Epithelial cell of proximal tubule (primary cell): ENCODE measurements around the gene KLF2. TPM values are rescaled to one million over a fixed set of nuclear protein-coding genes. Genes with fewer than 3 reads are reported as not detected.

Experiments
- DNase-seq: peaks from one replicate; pipeline ENCODE4 v3.0.0-alpha.2; 2011; ENCODE audit warnings: low read depth
- H3K4me3 ChIP-seq: 2 replicates; pipeline ENCODE4 v1.5.1; 2011; ENCODE audit warnings: low read depth, mild to moderate bottlenecking, low read length
- total RNA-seq: library from RNA; depleted of rRNA; stranded (reverse); fragments of >200 nt; gene quantifications from 2 replicates; pipeline ENCODE4 v1.2.3, GENCODE V29; 2015
- TF ChIP-seq, protein P1 (sequence below): conservative IDR thresholded peaks from 2 replicates; pipeline ENCODE4 v1.5.1; 2012; ENCODE audit warnings: low read depth, mild to moderate bottlenecking, low read length

The KLF2 gene
- total RNA-seq, 1 donor from 2014 or later: 1.3 TPM

DNA sequence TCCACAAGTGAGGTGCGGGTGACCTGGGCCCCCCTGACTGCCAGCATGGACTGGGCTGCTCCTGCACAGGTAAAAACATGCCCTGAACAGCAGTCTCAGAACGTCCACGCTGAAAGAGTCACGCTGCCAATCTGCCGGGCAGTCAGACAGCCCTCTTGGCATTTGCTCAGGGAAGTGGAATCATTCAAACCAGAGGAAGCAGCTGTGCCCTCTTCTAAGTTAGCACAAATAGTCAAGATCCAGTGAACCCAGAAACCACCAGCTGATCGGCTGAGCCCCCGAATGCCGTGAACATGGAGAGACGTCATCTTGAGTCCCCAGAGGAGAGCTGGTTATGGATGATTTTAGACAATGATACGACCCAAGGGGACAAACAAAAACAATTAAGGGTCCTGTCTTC is 34.4 kb downstream of the KLF2 start:
- no peak overlapping the region for H3K4me3 ChIP-seq
- TF ChIP-seq, protein P1, sequence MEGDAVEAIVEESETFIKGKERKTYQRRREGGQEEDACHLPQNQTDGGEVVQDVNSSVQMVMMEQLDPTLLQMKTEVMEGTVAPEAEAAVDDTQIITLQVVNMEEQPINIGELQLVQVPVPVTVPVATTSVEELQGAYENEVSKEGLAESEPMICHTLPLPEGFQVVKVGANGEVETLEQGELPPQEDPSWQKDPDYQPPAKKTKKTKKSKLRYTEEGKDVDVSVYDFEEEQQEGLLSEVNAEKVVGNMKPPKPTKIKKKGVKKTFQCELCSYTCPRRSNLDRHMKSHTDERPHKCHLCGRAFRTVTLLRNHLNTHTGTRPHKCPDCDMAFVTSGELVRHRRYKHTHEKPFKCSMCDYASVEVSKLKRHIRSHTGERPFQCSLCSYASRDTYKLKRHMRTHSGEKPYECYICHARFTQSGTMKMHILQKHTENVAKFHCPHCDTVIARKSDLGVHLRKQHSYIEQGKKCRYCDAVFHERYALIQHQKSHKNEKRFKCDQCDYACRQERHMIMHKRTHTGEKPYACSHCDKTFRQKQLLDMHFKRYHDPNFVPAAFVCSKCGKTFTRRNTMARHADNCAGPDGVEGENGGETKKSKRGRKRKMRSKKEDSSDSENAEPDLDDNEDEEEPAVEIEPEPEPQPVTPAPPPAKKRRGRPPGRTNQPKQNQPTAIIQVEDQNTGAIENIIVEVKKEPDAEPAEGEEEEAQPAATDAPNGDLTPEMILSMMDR: no peak
- DNase-seq: no peak

DNA sequence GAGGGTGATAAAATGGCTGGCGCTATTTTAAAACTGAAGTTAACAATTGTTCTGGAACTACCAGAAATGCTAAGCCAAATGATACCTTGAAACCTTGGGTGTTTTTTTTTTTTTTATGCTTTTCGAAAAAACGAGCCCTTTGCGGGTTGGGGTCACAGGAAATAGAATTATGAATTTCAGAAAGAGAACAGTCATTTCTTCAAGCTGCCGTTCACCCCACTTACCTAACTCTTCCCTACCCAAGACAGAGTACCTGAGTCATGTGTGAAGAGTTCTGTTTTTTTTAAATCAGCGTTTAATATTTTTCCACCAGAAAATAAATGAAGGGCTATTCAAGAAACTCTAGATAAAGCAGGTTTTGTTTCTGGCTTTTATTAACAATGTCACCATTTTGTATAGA is 35.3 kb downstream of the KLF2 start:
- DNase-seq: no peak
- H3K4me3 ChIP-seq: no peak overlapping the region
- TF ChIP-seq, protein P1: no peak

DNA sequence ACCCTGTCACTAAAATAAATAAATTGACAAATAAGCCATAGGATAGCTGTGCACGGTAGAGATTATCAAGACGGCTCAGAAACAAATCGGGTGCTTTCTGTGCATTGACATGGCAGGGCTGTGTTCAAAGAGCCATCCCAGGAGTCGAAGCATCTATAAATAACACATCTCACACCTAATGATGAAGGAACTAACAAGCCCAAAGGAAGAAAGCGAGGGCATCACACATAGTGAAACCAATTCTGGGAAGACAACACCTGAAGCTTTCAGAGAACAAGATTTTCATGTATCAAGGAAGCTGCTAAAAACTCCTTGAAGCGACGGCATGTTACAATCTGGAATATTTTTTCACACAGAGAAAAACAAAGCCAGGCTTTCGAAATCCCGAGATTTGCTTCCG is 36.1 kb downstream of the KLF2 start:
- TF ChIP-seq, protein P1: no peak

GRCh38 chr19:16361254-16361653 is 36.6 kb downstream of the KLF2 start:
- no peak for DNase-seq
- TF ChIP-seq, protein P1: no peak
- no peak overlapping the region for H3K4me3 ChIP-seq

More for the DNA sequence above, 36.1 kb downstream of the KLF2 start:
- DNase-seq: no peak
- H3K4me3 ChIP-seq: no peak overlapping the region

DNA sequence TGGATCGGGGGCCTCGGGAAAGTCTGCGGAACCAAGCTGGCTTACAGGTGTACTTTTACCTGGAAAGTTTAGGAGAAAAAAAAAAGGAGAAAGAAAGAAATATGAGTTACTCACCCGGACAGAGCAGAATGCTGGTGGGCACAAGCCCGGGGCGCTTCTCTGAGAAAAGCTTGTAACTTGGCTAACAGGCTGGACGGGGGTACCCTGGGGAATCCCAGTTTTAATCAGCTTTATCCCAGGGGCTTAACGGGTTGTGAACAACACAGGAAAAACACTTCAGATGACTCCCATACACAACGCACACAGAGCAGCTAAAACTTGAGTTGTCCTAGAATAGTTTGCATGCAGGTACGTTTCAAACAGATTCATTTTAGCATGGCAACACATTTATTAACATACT is 37.3 kb downstream of the KLF2 start:
- H3K4me3 ChIP-seq: no peak overlapping the region
- no peak for DNase-seq
- TF ChIP-seq, protein P1: no peak

DNA sequence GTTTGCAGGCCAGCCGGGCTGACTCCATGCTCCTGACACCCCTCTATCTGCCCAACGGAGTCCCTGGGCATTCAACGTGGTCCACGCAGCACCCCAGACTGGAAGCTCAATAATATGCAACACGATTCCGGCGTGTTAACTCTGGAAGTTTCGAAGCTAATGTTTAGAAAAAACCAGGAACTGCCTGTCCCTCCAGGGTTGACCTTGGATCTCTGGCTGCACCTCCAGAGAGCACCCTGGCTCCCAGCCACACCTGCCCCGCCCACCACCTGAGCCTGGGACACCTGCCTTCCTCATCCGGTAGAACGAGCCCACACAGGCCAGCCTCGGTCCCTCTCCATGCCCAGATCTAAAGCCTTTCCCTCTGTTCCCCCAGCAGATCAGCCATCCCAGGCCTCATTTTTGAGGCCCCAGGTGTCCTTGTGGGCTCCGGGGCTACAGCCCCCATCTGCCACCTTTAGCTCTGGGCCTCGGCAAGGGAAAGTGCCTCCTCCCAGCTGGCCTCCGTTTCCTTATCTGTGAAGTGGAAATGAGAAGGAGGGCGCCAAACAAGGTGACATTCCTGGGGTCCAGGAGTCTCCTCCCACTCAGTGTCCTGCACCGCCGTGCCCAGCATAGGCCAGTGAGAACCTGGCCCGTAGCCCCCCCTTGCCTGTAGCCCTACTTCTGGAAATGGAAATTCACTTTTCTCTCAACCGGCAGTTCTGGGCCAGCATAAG is 38.7 kb downstream of the KLF2 start:
- TF ChIP-seq, protein P1: no peak
- no peak overlapping the region for H3K4me3 ChIP-seq
- DNase-seq: no peak

- DNase-seq: no peak
- H3K4me3 ChIP-seq: no peak overlapping the region
- TF ChIP-seq, protein P1: no peak
Measured at GRCh38 chr19:16363852-16364230, 39.2 kb downstream of the KLF2 start.
